Heart left ventricle (tissue), 16 donors: ENCODE data around the gene UBXN2A. TPM values are rescaled to one million over a fixed set of nuclear protein-coding genes. Genes with fewer than 3 reads are reported as not detected.
A peak's percentile ranks its signal among the peaks of the same experiment; 100 is the strongest.

Source experiments
- ATAC-seq, 4 donors: fragments of 200-7000 bp; cut with Tn5 transposase; one replicate each; pipeline ENCODE4 v1.9.1; 2020 to 2022; ENCODE audit warnings: moderate library complexity in 4 of 4, mild to moderate bottlenecking in 3 of 4, moderate number of reproducible peaks in 1 of 4
- DNase-seq, 5 donors: peaks; one replicate each; pipeline ENCODE4 v3.0.0-alpha.2; 2020
- H3K27ac ChIP-seq, 12 donors: fragments of 200-600 bp; sonication (generic) in 4 of 12; one replicate each; pipeline versions ENCODE4 v1.5.0 to v1.8.0; 2016 to 2022; ENCODE audit warnings: mild to moderate bottlenecking in 2 of 12
- H3K27me3 ChIP-seq, 9 donors: fragments of 200-600 bp; sonication (generic) in 2 of 9; one replicate each; pipeline versions ENCODE4 v1.5.1 to v1.8.0; 2016 to 2022; ENCODE audit warnings: mild to moderate bottlenecking in 3 of 9
- H3K36me3 ChIP-seq, 9 donors: fragments of 200-600 bp; sonication (generic) in 2 of 9; one replicate each; pipeline versions ENCODE4 v1.5.0 to v1.8.0; 2018 to 2022; ENCODE audit warnings: mild to moderate bottlenecking in 2 of 9
- H3K4me1 ChIP-seq, 12 donors: fragments of 200-600 bp; sonication (generic) in 4 of 12; one replicate each; pipeline versions ENCODE4 v1.5.0 to v1.8.0; 2016 to 2022; ENCODE audit warnings: mild to moderate bottlenecking in 3 of 12
- H3K4me3 ChIP-seq, 12 donors: fragments of 200-600 bp; sonication (generic) in 4 of 12; one replicate each; pipeline versions ENCODE4 v1.5.0 to v1.8.0; 2017 to 2022; ENCODE audit warnings: mild to moderate bottlenecking in 9 of 12, moderate library complexity in 4 of 12
- H3K9me3 ChIP-seq, 12 donors: fragments of 200-600 bp; sonication (generic) in 4 of 12; one replicate each; pipeline versions ENCODE4 v1.5.0 to v1.8.0; 2016 to 2022; ENCODE audit warnings: mild to moderate bottlenecking in 1 of 12
- POLR2A ChIP-seq, 2 donors: fragments of 450-650 bp; IDR thresholded peaks; one replicate each; pipeline ENCODE4 v1.6.1; 2017; ENCODE audit warnings: antibody characterized with exemption in 2 of 2, mild to moderate bottlenecking in 2 of 2, moderate library complexity in 2 of 2
- WGBS, 4 donors: extraction: QIAGEN DNeasy Blood & Tissue Kit in 2 of 4; methylation state at CpG; one replicate each; pipeline versions ENCODE4 v1.1.5 to v1.1.7; 2013 to 2018; 5-methylcytosine and 5-hydroxymethylcytosine counted together
- intact Hi-C, 10 donors: fragments of 100-400 bp; cut with DNase I; formaldehyde crosslinking; loops; one replicate each; pipeline versions ENCODE4 v1.11.1 to v1.14.2; 2022
- polyA plus RNA-seq, 2 donors: library from polyadenylated mRNA; stranded (reverse); fragments of 200-250 nt; gene quantifications; one replicate each; pipeline ENCODE4 v1.2.3, GENCODE V29; 2013
- total RNA-seq, 9 donors: library from RNA; depleted of rRNA in 2 of 9; stranded (reverse); fragments of >200 nt in 2 of 9; fragmentation: NEBNext Ultra II Directional in 3 of 9; extraction: Animal tissue kit (Norgen Biotek cat#: 25700) in 3 of 9; gene quantifications; one replicate each; pipeline versions ENCODE4 v1.1.0 to v1.2.4, GENCODE V29; 2016 to 2023
- TF ChIP-seq, protein P1 (sequence below), 12 donors: fragments of 200-600 bp; sonication (generic) in 4 of 12; IDR thresholded peaks; one replicate each; pipeline versions ENCODE4 v1.5.0 to v1.8.0; 2018 to 2022; ENCODE audit warnings: antibody characterized with exemption in 12 of 12, mild to moderate bottlenecking in 5 of 12
- donor health status: ischemic (EF 13 %, LVEDD 7.1; RV severe dilation, severe dysfunction).
- donor health status: healthy with polysubstance abuse.
- donor health status: DM: no; HTN: yes; CAD: no.
- donor health status: DM: no; HTN: no; CAD: no.
- donor health status: ischemic (EF 25% LVEDD 6.9; RV normal size, moderate dysfunction).
- donor health status: ischemic (EF 25% LVEDD 5.7; RV mildly dilated, moderate dysfunction).
- donor health status: healthy.
- donor health status: DM: yes; HTN: yes; CAD: no.
- donor health status: ischemic (EF 35%, LVEDD 5.7; RV mildly dilated, moderate dysfunction).
- donor health status: nonischemic (EF 11% LVEDD 7.7; RV severe dilation, severe dysfunction).
- donor health status: DM: yes; HTN: yes; CAD: no.
- donor health status: PGD.
- donor health status: ischemic (EF 29% LVEDD 5.4; RV normal size, mild dysfunction).
- donor health status: nonischemic (EF 23%, LVEDD 6.1; RV moderate dilation, normal function).

UBXN2A gene
- total and polyA plus RNA-seq, 11 donors = 9.6 to 24.0 (median 18.6) TPM

DNA sequence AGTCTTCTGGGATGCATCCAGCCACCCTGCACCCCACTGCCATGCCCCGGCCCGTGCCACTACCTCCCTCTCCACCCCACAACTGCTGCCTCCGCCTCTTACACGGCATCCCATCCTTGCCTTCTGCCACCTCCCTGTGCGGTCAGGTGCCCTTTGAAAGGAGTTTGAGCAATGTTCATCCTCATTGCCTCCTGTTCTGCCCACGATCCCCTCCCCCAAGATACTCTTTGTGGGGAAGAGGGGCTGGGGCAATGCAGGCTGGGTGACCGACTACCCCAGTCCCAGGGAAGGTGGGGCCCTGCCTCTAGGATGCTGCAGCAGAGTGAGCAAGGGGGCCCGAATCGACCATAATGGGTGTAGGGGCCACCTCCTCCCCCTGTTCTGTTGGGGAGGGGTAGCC is 78.0 kb downstream of the UBXN2A start:
- Histone ChIP-seq H3K4me3 (no peak overlapping the region), H3K9me3 (no peaks in the 10 kb centered on the region), H3K36me3 (peaks cover 0 to 8% (median 0%) of the 10 kb centered on the region in 9 donors), H3K27me3 (no peaks in the 10 kb centered on the region), H3K4me1 (no peaks in the 10 kb centered on the region), H3K27ac (no peak overlapping the region)
- ATAC-seq = no peak
- 85 to 91% (median 87%) methylated on average over 9 of the region's 9 CpGs for WGBS, 4 donors
- intact Hi-C loops = no loop called here
- DNase-seq = no peak
- TF ChIP-seq POLR2A (IDR thresholded peaks at IDR 0.05) = no peak
- TF ChIP-seq, protein P1, sequence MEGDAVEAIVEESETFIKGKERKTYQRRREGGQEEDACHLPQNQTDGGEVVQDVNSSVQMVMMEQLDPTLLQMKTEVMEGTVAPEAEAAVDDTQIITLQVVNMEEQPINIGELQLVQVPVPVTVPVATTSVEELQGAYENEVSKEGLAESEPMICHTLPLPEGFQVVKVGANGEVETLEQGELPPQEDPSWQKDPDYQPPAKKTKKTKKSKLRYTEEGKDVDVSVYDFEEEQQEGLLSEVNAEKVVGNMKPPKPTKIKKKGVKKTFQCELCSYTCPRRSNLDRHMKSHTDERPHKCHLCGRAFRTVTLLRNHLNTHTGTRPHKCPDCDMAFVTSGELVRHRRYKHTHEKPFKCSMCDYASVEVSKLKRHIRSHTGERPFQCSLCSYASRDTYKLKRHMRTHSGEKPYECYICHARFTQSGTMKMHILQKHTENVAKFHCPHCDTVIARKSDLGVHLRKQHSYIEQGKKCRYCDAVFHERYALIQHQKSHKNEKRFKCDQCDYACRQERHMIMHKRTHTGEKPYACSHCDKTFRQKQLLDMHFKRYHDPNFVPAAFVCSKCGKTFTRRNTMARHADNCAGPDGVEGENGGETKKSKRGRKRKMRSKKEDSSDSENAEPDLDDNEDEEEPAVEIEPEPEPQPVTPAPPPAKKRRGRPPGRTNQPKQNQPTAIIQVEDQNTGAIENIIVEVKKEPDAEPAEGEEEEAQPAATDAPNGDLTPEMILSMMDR (IDR thresholded peaks at IDR 0.05) = no peak

DNA sequence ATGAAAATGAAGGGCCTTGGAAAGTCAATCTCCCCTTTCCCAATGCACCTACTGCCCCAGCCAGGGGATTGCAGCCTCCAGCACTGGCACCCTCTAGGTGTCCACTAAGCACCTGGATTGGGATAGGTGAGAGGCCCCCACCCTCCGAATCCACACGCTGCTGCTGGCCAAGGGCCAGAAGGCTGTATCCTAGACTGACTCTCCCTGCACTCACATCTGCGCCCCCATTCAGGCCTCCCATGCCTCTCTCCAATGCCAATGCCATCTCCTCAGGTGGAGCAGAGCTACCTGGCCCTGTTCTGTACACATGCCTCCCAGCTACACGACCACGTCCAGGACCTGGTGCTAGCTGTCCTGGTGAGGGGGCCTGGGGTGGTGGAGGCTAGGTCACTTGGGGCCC is 79.5 kb downstream of the UBXN2A start:
- DNase-seq (no peak), ATAC-seq (no peak)
- H3K4me1 ChIP-seq = no peaks in the 10 kb centered on the region
- no peaks in the 10 kb centered on the region for H3K27me3 ChIP-seq
- intact Hi-C loops = no loop called here
- H3K4me3 ChIP-seq = no peak overlapping the region
- no peaks in the 10 kb centered on the region for H3K9me3 ChIP-seq
- no peak for TF ChIP-seq POLR2A (IDR thresholded peaks at IDR 0.05)
- TF ChIP-seq, protein P1 (IDR thresholded peaks at IDR 0.05) = no peak
- peaks cover 0 to 14% (median 0%) of the 10 kb centered on the region in 9 donors for H3K36me3 ChIP-seq
- WGBS, 4 donors = 82 to 93% (median 89%) methylated on average over 5 of the region's 5 CpGs
- H3K27ac ChIP-seq = no peak overlapping the region

DNA sequence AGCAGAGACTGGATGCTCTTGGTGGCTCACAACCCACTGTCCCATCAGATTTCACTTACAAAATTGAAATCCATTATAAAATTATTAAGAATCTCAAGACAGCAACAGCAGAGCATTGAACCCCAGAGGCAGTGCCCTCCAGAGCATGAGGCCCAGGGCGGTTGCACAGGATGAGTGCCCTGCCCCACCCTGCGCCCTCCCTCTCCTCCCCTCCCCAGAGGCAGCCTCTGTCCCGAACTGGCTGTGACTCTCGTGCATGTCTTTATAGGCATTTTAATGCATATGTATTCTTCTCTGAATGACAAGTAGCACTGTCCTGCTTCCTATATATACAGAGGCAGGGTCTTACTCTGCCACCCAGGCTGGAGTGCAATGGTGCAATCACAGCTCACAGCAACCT is 80.0 kb downstream of the UBXN2A start:
- DNase-seq = no peak
- intact Hi-C loops = no loop called here
- TF ChIP-seq POLR2A (IDR thresholded peaks at IDR 0.05) = no peak
- TF ChIP-seq, protein P1 (IDR thresholded peaks at IDR 0.05) = no peak
- Histone ChIP-seq H3K27ac (no peak overlapping the region), H3K27me3 (no peaks in the 10 kb centered on the region), H3K9me3 (no peaks in the 10 kb centered on the region), H3K4me3 (no peak overlapping the region), H3K4me1 (no peaks in the 10 kb centered on the region), H3K36me3 (peaks cover 0 to 14% (median 3%) of the 10 kb centered on the region in 9 donors)
- WGBS, 4 donors = 68 to 93% (median 84%) methylated on average over 4 of the region's 4 CpGs
- ATAC-seq = no peak

DNA sequence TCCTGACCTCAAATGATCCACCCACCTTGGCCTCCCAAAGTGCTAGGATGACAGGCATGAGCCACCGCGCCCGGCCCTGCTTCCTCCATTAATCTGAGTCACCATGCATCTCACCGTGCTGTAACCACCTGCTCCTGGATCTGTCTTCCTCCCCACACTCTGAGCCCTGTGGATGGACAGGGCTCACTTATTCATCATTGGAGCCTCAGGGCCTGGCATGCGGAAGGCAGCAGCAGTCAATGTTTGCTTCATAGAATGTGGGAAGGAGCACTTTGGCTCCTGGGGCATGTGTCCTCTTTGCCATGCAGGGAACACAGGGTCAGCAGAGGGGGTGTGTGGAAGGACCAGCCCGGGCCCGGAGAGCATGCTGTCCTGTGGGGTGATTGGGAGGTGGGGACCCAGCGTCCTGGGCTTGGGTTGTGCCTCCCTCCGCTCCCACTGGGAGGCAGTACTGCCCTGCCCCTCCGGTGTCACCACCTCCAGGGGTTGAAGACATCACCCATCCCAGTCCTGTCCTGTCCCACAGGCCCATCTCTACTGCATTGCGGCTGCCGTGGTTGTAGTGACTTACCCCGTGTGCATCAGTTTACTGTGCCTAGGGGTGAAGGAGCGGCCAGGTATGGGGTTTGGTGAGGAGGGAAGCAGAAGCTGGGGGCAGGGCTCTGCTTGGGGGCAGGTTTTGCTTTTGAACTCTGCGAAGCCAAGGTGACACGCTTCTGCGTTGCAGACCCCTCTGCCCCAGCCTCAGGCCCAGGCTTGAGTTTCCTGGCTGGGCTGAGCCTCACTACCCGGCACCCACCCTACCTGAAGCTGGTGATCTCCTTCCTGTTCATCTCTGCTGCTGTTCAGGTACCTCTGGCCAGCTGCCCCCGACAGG is 81.1 kb downstream of the UBXN2A start:
- H3K36me3 ChIP-seq = peaks cover 0 to 20% (median 6%) of the 10 kb centered on the region in 9 donors
- H3K27ac ChIP-seq = no peak overlapping the region
- intact Hi-C loops = no loop called here
- ATAC-seq = peak in 2 of 4 donors; percentile 44 to 46
- H3K9me3 ChIP-seq = no peaks in the 10 kb centered on the region
- no peak for DNase-seq
- H3K27me3 ChIP-seq = no peaks in the 10 kb centered on the region
- no peak for TF ChIP-seq POLR2A (IDR thresholded peaks at IDR 0.05)
- TF ChIP-seq, protein P1 (IDR thresholded peaks at IDR 0.05) = peak in 3 of 12 donors; percentile 10 to 19 (median 11)
- no peak overlapping the region for H3K4me3 ChIP-seq
- H3K4me1 ChIP-seq = no peaks in the 10 kb centered on the region
- WGBS, 4 donors = 74 to 80% (median 77%) methylated on average over 15 to 19 of the region's 19 CpGs
